ENCODE measurements around the gene SERGEF.

SERGEF gene

DNA sequence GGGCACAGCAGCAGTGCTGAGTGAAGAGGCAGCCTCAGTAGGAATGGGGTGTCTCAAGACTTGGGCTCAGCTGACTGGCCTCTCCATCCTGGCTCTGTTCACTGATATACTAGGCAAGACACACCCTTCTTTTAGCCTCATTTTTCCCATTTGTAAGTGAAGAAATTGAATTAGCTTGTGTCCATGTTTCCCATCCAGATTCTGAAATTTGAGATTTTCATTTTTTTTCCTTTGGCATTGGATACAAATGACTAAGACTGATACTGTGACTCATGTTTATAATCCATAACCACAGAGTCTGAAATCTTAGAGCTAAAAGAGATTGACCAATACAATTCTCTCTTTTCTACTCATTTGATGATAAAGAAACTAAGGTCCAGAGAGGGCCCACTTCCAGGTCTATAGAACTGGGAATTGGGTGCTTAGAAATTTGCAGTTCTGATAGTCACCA lies 167.4 kb downstream of the SERGEF start:
- H3K4me3 ChIP-seq (ENCODE audit: low read length), result no peak overlapping the region
- TF ChIP-seq, protein P1, sequence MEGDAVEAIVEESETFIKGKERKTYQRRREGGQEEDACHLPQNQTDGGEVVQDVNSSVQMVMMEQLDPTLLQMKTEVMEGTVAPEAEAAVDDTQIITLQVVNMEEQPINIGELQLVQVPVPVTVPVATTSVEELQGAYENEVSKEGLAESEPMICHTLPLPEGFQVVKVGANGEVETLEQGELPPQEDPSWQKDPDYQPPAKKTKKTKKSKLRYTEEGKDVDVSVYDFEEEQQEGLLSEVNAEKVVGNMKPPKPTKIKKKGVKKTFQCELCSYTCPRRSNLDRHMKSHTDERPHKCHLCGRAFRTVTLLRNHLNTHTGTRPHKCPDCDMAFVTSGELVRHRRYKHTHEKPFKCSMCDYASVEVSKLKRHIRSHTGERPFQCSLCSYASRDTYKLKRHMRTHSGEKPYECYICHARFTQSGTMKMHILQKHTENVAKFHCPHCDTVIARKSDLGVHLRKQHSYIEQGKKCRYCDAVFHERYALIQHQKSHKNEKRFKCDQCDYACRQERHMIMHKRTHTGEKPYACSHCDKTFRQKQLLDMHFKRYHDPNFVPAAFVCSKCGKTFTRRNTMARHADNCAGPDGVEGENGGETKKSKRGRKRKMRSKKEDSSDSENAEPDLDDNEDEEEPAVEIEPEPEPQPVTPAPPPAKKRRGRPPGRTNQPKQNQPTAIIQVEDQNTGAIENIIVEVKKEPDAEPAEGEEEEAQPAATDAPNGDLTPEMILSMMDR (conservative IDR thresholded peaks at IDR 0.05; ENCODE audit: low read length), result no peak
- peak; percentile 74 for DNase-seq (ENCODE audit: low read depth)

DNA sequence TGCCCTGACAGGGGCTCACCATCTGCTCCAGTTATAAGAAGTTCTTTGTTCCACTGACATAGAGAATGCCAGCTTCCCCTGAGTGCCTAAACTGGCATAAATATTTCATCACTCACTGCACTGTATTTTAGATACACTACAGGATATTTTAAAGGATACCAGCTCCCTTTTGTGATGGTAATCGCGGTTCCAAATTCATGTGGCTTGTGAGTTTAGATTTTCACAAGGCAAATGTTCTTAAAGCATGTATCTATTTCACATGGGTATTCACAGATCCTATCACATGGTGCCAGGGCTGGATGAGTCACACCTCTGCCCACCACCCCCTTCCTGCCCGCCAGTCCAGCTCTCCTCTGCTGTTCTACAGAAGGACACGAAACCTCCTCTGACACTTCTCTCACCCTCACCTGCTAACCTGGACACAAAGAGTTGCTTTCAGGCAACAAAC lies 172.7 kb downstream of the SERGEF start:
- TF ChIP-seq, protein P1 (conservative IDR thresholded peaks at IDR 0.05; ENCODE audit: low read length), result no peak
- no peak for DNase-seq (ENCODE audit: low read depth)
- H3K4me3 ChIP-seq (ENCODE audit: low read length), result no peak overlapping the region

GRCh38 chr11:17839450-17839849 lies 173.4 kb downstream of the SERGEF start:
- H3K4me3 ChIP-seq (ENCODE audit: low read length), result no peak overlapping the region
- TF ChIP-seq, protein P1 (conservative IDR thresholded peaks at IDR 0.05; ENCODE audit: low read length), result no peak
- DNase-seq (ENCODE audit: low read depth), result no peak

GRCh38 chr11:17838102-17838501 lies 174.7 kb downstream of the SERGEF start:
- no peak for DNase-seq (ENCODE audit: low read depth)
- H3K4me3 ChIP-seq (ENCODE audit: low read length), result no peak overlapping the region
- TF ChIP-seq, protein P1 (conservative IDR thresholded peaks at IDR 0.05; ENCODE audit: low read length), result no peak

GRCh38 chr11:17831883-17832282 lies 181.0 kb downstream of the SERGEF start:
- TF ChIP-seq, protein P1 (conservative IDR thresholded peaks at IDR 0.05; ENCODE audit: low read length), result no peak
- H3K4me3 ChIP-seq (ENCODE audit: low read length), result no peak overlapping the region
- DNase-seq (ENCODE audit: low read depth), result no peak

GRCh38 chr11:17831228-17831627 lies 181.6 kb downstream of the SERGEF start:
- TF ChIP-seq, protein P1 (conservative IDR thresholded peaks at IDR 0.05; ENCODE audit: low read length), result no peak
- H3K4me3 ChIP-seq (ENCODE audit: low read length), result no peak overlapping the region
- DNase-seq (ENCODE audit: low read depth), result no peak

GRCh38 chr11:17828311-17828751 lies 184.5 kb downstream of the SERGEF start:
- no peak overlapping the region for H3K4me3 ChIP-seq (ENCODE audit: low read length)
- TF ChIP-seq, protein P1 (conservative IDR thresholded peaks at IDR 0.05; ENCODE audit: low read length), result no peak
- DNase-seq (ENCODE audit: low read depth), result peak; percentile 85
